CD4-positive, alpha-beta T cell treated with Interleukin-17A for 4 hours (primary cell): ENCODE results near the gene MST1R.
A peak's percentile ranks its signal among the peaks of the same experiment; 100 is the strongest.

Source experiments
- DNase-seq: peaks from one replicate; pipeline ENCODE4 v3.0.0-alpha.2; 2020; ENCODE audit warnings: mixed read lengths

Gene MST1R

DNA sequence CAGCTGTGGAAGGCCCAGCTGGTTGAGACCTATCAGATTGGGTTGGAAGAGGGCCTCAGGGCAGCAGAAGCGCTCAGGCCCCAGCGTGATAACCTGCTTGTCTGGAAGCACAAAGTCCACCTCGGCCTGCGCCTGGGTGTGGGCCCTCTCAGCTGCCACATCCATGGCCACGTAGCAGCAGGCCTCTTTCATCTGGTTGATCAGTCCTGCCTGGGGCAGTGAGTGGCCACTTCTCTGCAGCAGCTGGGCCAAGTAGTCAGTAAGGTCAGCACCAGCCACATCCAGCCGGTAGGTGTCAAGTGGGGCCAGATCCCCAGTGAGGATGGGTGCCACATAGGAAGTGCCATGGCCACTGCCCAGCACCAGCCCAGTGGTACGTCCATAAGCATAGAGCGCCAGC is 30.1 kb downstream of the MST1R start:
- no peak for DNase-seq

GRCh38 chr3:49872801-49873281 is 30.8 kb downstream of the MST1R start:
- peak; percentile 18 for DNase-seq

DNA sequence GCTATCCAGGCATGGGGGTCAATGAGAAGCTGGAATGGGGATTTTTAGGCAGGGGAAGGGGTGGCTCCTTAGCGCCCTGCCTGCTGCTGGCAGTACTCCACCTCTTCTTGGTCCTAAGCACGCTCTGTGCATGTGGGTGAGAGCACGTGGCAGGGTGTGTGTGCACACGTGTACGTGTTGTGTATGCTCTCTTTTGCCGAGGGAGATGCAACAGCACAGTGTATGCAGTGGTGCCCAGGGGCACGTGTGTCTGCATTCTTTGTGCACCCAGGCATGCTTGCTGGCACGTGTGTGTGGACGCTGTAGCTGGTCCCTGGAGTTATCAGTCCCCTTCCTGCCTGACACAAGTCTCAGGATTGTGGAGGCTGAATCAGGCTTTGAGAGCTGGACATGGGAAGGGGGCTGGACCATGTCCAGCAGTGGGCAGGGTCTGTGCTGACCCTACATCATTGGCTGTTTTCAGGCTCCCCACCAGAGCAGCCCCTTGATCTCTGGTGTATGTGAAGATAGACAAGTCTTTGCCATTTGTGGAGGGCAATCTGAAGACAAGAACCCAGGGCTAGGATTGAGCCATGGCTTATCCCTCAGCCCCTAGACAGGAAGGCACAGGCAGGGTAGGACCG is 32.0 kb downstream of the MST1R start:
- no peak for DNase-seq

GRCh38 chr3:49869525-49870126 is 34.0 kb downstream of the MST1R start, which contains the start of gene CAMKV:
CAMKV (minus strand) TSS chr3:49869906; CDS start chr3:49862388, 7,518 bp downstream.
- DNase-seq: peak; percentile 47

- DNase-seq: no peak
Observed at GRCh38 chr3:49868862-49869466, 34.7 kb downstream of the MST1R start.

GRCh38 chr3:49867871-49868321 is 35.8 kb downstream of the MST1R start:
- peak; percentile 17 for DNase-seq

GRCh38 chr3:49867400-49867799 is 36.3 kb downstream of the MST1R start:
- no peak for DNase-seq

DNA sequence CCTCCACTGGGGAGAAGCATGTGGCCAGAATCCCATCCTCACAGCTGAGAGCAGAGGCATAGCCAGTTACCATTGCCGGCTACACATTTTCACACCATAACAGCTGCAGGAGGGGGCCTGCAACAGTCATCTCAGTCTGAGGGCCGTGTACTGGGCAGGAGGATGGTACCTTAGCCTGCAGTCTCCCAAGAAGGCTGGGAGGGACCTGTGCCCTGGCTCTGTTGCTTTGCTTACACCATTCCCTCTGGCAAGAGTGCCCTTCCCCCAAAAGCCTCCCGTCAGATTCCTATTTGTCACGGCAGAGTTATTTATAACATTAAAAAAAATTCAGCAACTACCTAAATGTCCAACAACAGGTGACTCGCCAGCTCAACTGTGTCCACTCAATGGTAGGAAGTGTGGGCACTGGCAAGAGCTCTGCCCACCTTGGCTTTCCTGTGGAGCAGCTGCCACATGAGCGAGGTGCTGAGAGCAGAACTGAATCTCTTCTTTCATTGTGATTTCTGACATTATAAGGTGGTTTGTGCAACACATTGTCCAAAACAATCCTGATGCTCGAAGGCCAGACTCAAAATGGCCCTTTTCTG is 38.4 kb downstream of the MST1R start:
- no peak for DNase-seq

GRCh38 chr3:49864505-49864904 is 39.2 kb downstream of the MST1R start:
- DNase-seq: no peak

GRCh38 chr3:49859576-49860305 is 43.9 kb downstream of the MST1R start:
- DNase-seq: no peak

DNA sequence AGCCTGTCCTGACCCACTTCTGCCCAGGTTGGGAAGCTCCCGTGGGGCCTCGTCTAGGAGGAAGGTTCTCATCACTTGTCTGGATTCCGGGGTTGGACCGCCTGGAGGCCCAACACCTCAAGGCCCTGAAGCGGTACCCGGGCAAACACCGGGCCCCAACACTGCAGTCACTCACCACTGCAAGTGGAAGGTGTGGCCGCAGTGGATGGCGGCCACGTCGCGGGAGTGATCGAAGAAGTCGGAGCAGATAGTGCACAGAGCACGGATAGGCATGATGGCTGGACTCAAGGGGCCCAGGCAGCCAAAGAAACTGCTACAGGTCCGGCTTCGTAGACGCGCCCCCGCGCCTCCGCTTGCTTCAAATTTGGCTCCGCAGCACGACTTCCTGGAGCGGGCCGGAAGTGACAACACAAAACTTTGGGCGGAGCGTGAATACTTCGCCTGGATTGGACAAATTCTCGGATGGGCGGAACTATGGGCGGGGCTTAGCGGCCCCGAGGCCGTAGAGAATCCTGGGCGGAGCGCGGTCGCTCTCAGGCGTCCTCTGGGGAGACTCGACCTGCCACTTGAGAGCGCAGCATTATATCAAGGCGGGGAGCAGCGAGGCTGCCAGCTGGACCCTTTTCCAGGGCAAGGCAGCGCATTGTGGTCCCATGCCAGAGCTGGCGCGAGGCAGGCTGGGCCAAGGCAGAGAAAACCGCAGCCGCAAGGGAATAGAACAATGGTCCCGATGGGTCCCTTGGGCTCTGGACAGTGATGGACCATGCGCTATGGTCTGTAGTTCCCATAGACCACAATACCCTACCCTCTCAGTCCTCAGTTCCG is 47.3 kb downstream of the MST1R start, which contains the start of gene TRAIP:
Gene TRAIP (minus strand): TSS at position 384 of the 825 bp plus-strand sequence. CDS start 111 bp downstream, at position 273.
- peak; percentile 97 for DNase-seq

- DNase-seq: no peak
Observed at GRCh38 chr3:49855662-49856061, 48.0 kb downstream of the MST1R start.

DNA sequence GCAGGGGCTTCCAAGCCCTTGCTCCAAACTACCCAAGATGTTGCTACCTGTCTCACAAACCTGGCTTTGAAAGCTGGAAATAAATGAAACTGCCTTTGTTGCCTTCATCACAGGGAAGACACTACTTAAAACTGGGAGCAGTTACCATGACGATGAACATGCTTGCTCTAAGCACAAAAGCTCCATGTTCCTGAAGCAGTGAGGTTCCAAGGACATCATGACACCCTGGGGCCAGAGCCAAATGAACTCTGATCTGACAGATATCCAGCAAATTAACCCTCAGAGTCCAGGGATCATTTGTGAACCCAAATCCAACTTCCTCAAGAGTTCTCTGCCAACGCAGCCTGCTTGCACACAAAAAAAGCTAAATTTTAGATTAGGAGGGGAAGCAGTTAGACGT is 58.0 kb downstream of the MST1R start:
- DNase-seq: no peak

DNA sequence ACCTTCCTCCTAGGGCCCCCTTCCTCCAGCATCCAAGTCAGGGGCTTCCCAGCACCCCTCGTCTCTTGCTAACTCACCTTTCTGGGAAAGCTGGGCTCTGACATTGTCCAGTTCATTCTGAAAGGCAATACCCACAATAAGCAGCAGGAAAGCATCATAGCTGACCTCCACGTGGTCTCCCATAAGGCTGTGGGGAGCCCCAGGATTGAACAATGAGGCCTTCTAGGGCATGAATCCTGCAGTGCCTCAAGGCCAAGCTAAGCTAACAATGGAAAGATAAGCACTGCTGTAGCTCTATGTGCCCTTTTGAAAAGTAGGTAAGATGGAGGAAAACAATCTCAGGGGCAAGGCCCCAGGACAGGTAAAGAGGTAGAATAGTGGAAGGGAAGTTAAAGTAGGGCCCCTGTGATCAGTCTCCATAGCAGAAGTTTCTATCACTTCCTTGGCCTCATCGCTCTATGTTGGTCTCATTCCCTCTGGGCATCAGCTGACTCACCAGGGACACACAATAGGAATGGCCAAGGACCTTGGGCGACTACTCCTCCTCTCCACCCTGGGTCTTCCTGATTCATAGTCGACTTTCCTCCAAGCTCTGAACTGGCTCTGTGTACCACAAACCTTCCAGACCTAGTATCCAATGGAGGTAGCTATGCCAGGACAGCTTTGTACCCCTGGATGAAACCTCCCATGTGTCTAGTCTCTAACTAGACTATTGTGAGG is 59.0 kb downstream of the MST1R start:
- DNase-seq: no peak

DNA sequence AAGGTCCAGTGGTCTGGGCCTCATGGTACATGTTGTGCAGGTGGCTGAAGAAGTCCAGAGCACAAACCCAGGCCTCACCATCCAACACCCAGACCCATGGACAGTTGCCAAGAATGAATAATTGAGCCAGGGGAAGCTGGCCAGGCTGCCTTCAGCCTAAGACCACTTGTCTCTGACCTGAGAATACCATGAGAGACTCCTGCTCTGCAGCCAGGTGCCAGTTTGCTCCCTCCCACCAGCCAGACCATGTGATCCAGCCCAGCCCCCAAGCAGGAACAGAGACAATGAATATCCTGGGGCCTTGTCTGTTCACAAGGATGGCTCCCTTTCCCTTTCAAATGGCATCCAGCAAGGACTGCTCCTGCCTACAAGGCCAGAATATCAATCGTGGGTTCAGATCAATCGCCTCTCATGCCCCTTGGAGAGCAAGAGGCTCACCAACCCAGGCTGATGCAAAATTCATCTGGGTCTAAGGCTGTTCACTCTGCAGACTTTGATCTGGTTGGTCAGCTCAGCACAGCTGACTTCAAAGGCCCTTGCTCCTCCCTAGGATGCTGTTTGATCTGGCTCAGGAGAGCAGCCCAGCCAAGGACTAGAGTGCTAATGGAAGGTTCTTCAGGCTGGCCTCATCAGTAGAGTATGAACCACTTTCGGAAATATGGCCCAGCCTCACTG is 60.7 kb downstream of the MST1R start:
- no peak for DNase-seq

- no peak for DNase-seq
Observed at GRCh38 chr3:49841806-49842205, 61.9 kb downstream of the MST1R start.

DNA sequence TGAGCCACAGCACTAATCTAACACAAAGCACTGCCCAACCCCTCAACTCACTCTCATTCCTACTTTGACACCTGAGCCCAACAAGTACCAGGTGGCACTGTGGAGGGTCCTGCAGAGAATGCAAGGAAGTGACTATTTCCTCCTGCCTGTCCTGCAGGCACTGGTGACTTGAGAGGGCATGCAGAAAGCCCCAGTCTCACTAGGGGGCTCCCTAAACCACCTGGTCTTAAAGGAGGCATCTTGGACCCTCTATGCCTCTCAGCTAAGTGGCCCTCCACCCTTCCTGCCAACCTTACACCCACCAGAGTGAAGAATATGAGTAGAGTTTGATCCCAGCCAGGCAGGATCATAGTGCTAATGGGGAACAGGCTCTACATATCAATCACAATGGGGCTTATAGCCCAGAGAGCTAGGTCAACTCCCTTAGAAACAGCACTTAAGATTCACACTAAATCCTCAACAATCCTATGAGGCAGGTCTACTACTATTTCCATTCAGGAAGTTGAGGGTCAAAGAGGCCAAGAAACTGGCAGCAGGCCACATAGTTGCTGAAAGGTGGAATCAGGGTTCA is 62.5 kb downstream of the MST1R start:
- peak; percentile 17 for DNase-seq

GRCh38 chr3:49840388-49840787 is 63.3 kb downstream of the MST1R start:
- no peak for DNase-seq

DNA sequence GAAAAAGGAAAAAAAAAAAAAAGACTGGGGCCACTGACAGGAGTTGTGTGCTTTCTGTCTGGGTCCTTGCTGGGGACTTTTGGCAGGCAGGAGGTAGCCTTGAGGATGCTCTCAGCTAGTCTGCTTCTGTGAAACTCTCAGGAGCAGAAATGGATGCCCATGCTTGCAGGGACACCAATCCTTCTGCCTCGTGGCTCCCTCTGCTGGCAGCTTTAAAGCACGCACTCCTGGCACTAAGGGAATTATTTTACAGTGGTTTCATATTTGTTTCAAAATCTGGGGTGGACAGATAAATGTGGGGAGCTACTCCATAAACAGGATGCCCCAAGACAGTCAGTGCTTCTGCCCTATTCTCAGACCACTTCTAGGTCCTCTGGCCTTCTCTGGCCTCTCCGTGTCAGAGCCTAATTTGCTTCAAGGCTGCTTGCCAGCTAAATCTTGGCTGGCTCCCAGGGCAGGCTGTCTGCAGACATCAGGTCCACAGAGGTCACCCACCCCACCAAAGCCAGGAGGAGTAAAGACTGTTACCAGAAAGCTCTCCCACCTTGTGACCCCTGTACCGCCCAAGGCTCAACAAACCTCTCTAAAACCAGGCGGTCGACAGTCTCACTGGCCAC is 64.4 kb downstream of the MST1R start:
- DNase-seq: peak; percentile 88
